ENCODE results near the gene DDX24.

Gene DDX24

DNA sequence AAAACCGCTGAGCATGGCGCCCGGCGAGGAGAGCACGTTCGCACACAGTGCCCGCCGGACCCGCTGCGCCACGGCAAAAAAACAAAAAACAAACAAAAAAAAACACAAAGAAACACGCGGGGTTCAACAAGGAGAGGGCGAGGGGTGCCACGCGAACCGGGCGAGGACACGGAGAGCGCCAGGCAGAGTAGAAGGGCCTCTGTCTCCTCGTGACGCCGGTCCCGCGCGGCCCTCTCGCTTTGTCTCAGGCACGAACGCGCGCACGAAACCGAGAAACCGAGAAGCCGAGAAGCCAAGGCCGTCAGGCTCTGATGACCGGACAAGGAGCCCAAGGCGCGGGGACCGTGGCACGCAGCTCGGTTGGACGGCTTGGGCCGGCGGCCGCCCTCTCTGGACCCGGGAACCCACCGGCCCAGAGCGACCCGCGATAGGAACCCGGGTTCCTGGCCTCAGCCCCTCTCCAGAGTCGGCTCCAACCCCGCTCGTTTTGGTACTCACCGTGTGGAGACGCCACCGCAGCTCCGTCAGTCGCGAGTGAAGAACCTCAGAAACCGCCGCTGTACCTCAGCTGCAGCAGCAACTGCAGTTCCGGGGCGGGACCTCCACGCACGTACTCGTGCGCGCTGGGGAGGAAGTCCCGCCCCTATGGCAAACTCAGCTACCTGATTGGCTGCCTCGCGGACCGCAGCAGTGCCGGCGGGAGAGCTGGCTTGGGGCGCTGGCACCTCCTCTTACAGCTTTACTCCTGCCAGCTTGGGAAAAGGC lies at the start of gene DDX24, which contains the start of gene IFI27L1:
TSS of gene DDX24 (minus strand) at position 582 of the 765 bp plus-strand sequence. CDS start 1,460 bp downstream, outside the sequence.
TSS of gene IFI27L1 (plus strand) at position 690 of the 765 bp plus-strand sequence. CDS start 15,628 bp downstream, outside the sequence.
- no peak for FAIRE-seq

DNA sequence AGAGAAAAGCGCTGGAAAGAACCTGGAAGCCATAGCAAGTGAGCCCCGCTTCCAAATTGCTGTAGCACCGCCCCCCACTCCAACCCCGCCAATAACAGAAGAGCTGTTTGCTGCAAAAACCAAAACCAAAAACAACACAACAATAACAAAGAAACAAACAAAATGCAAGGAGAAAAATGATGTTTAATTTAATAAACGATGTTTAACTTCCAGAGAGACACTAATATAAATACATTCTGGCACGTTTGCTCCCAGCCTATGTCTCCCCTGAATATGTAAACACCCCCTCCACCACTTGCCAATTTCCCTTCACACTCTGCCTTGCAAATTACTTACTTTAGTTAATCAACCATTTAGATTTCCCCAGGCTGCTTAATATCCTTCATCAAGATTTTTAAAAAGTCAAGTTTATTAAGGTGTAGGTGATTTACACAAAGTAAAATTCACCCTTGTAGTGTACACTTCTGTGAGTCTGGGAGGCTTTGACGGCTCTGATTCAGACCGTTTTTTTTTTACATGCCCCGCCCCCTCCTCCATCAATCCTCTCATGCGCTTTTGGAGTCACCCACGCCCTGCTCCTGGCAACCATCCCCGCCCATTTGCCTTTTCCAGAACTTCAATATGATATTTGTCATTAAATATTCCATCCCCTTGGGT lies 48.9 kb upstream of the DDX24 start:
- no peak for FAIRE-seq

GRCh38 chr14:94129111-94129757 lies 48.2 kb upstream of the DDX24 start, which contains the start of gene IFI27L2:
IFI27L2 (minus strand) TSS chr14:94129604; CDS start chr14:94129564, 40 bp downstream.
- no peak for FAIRE-seq

DNA sequence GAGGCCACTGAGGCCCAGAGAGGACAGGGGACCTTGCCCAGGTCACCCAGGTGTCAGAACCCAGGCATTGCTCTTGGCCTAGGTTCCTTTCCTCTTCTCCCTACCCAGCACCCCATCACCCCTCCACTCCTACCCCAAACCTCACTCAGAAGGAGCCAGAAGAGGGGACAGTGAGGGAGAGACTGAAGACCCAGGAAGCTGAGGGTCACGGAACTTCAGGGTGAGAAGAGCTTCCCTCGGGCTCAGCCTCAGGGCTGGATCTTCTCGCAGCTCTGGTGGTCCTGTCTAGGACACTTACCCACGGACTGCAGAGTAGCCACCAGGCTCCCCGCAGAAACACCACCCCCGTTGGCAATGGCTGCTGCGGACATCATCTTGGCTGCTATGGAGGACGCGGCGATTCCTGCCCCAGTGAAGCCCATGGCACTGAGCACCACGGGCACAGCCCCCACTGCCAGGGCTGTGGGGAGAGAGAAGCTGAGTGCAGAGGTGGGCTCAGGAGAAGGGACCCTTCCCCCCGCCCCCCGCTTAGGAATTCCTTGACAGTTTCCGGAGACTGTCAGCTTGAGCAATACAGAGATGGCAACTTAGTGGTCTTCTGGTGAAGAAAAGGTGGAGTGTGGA lies 47.3 kb upstream of the DDX24 start:
- FAIRE-seq: no peak

- no peak for FAIRE-seq
Observed at GRCh38 chr14:94127330-94127729, 46.3 kb upstream of the DDX24 start.

DNA sequence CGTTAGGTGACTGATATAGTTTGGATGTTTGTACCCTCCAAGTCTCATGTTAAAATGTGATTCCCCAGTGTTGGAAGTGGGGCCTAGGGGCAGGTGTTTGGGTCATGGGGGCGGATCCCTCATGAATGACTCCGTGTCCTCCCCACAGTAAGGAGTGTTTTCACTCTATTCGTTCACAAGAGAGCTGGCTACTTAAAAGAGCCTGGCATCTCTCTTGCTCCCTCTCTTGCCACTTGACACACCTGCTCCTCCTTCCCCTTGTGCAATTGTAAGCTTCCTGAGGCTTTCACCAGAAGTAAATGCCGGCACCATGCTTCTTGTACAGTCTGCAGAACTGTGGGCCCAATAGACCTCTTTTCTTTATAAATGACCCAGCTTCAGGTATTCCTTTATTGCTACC lies 45.8 kb upstream of the DDX24 start:
- FAIRE-seq: no peak

- no peak for FAIRE-seq
Observed at GRCh38 chr14:94126419-94126677, 45.3 kb upstream of the DDX24 start.

DNA sequence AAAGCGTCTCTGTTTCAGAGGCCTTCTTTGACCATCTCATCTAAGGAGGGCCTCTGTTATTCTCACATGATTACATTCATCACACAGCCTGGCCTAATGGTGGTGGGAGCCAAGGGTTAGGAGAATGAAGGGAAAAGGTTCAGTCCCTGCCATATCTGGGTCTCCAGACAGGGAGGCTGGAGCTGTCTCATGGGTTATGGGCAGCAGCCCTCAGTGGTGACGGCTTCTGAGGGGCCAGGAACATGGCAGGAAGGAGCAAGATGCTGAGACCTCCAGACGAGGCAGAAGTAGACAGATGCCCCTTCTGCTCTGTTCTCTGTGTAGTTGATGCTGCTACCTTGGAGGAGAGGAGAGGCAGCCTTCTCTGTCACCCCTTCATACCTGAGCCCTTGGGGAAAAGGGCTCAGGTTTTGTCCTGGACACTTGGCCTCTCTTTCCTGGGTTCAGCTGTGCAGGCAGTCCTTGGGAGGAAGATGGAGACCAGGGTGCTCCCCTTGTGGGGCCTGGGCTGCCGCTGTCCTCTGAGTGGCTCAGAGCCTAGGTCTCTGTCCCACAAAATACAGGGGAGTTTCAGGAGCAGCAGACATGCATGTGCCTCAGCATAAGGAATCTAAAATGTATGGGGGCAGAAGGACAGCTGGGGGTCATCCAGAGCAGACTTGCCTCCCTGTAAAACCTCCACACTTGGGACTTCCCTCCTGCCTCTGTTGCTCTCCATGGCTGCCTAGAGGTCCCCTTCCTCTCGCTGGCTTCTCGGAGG lies 44.8 kb upstream of the DDX24 start:
- FAIRE-seq: no peak

DNA sequence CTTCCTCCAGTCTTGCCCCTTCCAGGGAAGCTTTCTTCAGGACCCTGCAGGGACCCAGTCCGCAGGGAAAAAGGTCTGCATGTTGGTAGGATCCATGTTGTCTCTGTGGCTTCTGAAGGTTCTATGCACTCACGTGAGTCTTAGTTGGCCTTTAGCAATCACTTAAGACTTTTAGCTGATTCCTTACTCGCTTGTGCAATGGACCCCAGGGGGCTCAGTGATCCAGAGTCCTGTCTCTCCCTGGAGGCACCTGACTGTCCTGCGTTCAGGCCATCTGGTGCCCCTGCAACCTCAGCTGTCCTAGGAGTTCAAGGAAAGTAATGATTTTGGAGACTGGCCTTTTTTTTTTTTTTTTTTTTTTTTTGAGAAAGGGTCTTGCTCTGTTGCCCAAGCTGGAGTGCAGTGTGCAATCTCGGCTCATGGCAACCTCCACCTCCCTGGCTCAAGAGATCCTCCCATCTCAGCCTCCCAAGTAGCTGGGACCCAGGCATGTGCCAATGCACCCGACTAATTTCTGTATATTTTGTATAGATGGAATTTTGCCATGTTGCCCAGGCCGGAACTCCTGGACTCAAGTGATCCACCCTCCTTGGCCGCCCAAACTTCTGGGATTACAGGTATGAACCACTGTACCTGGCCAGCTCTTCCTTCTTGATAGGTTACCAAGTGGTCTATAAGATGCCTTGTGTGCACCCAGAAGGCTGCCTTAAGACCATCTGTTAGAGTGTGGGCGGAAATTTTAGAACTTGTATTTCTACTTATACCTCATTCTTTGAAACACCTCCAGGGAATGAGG lies 43.8 kb upstream of the DDX24 start:
- FAIRE-seq: no peak

DNA sequence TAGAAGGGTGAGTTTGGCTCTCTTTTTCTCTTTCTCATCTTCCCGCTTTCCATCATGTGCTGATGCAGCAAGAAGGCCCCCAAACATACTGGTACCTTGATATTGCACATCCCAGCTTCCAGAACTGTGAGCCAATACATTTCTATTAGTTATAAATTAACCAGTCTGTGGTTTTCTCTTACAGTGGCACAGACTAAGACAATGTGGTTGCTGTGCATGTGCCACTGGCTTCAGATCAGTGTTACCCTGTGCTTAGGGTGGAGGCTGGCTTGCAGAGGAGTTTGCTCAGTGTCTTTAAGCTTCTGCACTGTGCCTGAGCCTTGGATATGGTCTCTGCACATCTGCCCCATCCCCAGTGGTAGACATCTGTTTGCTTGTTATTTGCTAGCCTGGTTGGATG lies 42.9 kb upstream of the DDX24 start:
- FAIRE-seq: no peak

- FAIRE-seq: no peak
Observed at GRCh38 chr14:94123296-94123695, 42.3 kb upstream of the DDX24 start.

GRCh38 chr14:94122438-94122837 lies 41.4 kb upstream of the DDX24 start:
- no peak for FAIRE-seq

DNA sequence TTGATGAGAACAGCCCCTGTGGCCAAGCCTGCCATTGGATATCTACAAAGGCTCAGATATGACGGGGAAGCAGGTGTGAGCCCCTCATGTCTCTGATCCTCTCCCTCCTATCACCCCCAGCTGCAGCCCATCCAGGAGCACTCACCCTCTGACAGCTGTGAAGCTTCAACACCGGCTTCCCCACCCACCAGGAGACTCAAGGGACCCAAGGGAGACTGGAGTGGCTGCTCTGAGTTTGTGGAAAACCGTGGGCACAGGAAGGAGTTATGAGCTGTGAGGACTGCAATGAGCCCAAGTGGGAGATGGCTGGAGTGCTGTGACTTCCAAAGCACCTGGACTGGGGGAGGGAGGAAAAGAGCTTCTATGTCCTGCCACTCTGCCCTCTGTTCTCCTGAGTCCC lies 40.5 kb upstream of the DDX24 start:
- FAIRE-seq: no peak

GRCh38 chr14:94120667-94121340 lies 39.8 kb upstream of the DDX24 start:
- no peak for FAIRE-seq

DNA sequence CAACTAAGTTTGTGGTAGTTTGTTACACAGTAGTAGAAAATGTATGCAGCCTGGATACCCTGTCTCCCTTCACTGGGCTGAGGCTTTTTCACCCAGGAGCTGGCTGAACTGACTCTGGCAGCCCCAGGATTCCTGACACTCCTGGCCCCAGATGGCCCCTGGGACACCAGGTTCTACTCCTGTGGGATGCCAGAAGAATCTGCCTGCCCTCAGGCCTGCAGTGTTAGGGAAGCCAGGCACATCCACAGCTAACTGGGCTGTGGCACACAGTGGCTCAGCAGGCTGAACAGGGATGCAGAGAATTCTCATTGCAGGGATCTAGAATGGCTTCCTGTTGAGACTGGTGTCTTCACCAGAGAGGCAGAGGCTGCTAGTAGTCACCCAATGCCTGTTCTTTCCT lies 38.1 kb upstream of the DDX24 start:
- no peak for FAIRE-seq

GRCh38 chr14:94117856-94118255 lies 36.9 kb upstream of the DDX24 start:
- FAIRE-seq: no peak

GRCh38 chr14:94116701-94117100 lies 35.7 kb upstream of the DDX24 start:
- no peak for FAIRE-seq

GRCh38 chr14:94115631-94116030 lies 34.6 kb upstream of the DDX24 start:
- FAIRE-seq: no peak

DNA sequence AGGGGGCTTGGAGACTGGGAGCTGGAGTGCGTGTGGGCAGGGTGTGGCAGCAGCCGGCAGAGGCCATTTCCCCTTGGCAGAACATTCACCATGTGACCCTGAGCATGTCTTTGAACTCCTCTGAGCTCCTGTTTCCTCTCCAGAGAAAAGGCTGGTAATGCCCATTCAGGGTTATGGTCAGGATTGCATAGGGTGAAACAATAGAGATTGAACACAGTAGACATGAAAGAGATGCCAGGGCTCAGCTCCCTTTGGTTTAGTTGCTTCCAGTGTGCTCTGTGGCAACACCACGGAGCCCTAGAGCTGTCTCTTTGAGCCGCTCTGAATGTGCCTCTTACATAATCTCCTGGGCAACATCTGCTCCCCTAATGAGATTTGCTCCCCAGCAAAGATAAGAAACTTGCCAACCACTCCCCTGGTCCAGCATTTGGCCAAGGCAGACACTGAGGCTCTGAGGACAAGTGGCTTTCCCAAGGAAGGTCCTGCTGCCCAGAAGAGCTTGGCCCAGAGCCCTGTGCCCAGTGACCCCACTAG lies 34.1 kb upstream of the DDX24 start:
- FAIRE-seq: no peak

- no peak for FAIRE-seq
Observed at GRCh38 chr14:94114589-94115057, 33.6 kb upstream of the DDX24 start.

Data from TTC549 (cell line).